ENCODE results near the gene TPRN.

Gene TPRN

GRCh38 chr9:137221506-137222111, 21.1 kb upstream of the TPRN start:
- no peak overlapping the region for H3K27ac Mint-ChIP-seq
- peaks cover 22% of the 10 kb centered on the region for H3K4me1 Mint-ChIP-seq
- H3K27me3 Mint-ChIP-seq: no peaks in the 10 kb centered on the region
- H3K9me3 Mint-ChIP-seq: no peaks in the 10 kb centered on the region
- ATAC-seq (no peak), DNase-seq (no peak)
- peak overlapping the region; percentile 9 to 29 for H3K4me3 Mint-ChIP-seq

GRCh38 chr9:137221095-137221505, 20.6 kb upstream of the TPRN start:
- Mint-ChIP-seq H3K4me3 (peak overlapping the region; percentile 49 to 64), H3K4me1 (peaks cover 22% of the 10 kb centered on the region), H3K27ac (no peak overlapping the region), H3K27me3 (no peaks in the 10 kb centered on the region), H3K9me3 (no peaks in the 10 kb centered on the region)
- no peak for ATAC-seq
- DNase-seq: no peak

GRCh38 chr9:137220317-137221094, 20.0 kb upstream of the TPRN start:
- H3K27ac Mint-ChIP-seq: peak overlapping the region; percentile 61 to 64
- no peak for ATAC-seq
- H3K9me3 Mint-ChIP-seq: no peaks in the 10 kb centered on the region
- DNase-seq: no peak
- peak overlapping the region; percentile 49 to 64 for H3K4me3 Mint-ChIP-seq
- H3K27me3 Mint-ChIP-seq: no peaks in the 10 kb centered on the region
- peaks cover 20% of the 10 kb centered on the region for H3K4me1 Mint-ChIP-seq

- DNase-seq (no peak), ATAC-seq (no peak)
- Mint-ChIP-seq H3K27ac (peak overlapping the region; percentile 61 to 64), H3K27me3 (no peaks in the 10 kb centered on the region), H3K4me3 (peak overlapping the region; percentile 16 to 47), H3K9me3 (no peaks in the 10 kb centered on the region), H3K4me1 (peaks cover 16% of the 10 kb centered on the region)
These were observed 19.3 kb upstream of the TPRN start for GRCh38 chr9:137219757-137220316.

- H3K4me1 Mint-ChIP-seq: peaks cover 6% of the 10 kb centered on the region
- ATAC-seq (no peak), DNase-seq (no peak)
- H3K27me3 Mint-ChIP-seq: no peaks in the 10 kb centered on the region
- no peak overlapping the region for H3K27ac Mint-ChIP-seq
- no peak overlapping the region for H3K4me3 Mint-ChIP-seq
- no peaks in the 10 kb centered on the region for H3K9me3 Mint-ChIP-seq
These were observed 18.3 kb upstream of the TPRN start for GRCh38 chr9:137218754-137219271.

- Mint-ChIP-seq H3K9me3 (no peaks in the 10 kb centered on the region), H3K4me3 (no peak overlapping the region), H3K27me3 (no peaks in the 10 kb centered on the region), H3K4me1 (peaks cover 6% of the 10 kb centered on the region), H3K27ac (no peak overlapping the region)
- no peak for ATAC-seq
- DNase-seq: no peak
These were observed 17.7 kb upstream of the TPRN start for GRCh38 chr9:137218212-137218753.

GRCh38 chr9:137217276-137218211, 17.0 kb upstream of the TPRN start:
- Mint-ChIP-seq H3K27me3 (no peaks in the 10 kb centered on the region), H3K4me1 (no peaks in the 10 kb centered on the region), H3K4me3 (no peak overlapping the region), H3K9me3 (no peaks in the 10 kb centered on the region), H3K27ac (no peak overlapping the region)
- ATAC-seq (no peak), DNase-seq (no peak)

- DNase-seq: no peak
- Mint-ChIP-seq H3K27me3 (no peaks in the 10 kb centered on the region), H3K9me3 (no peaks in the 10 kb centered on the region), H3K4me1 (no peaks in the 10 kb centered on the region), H3K27ac (no peak overlapping the region), H3K4me3 (no peak overlapping the region)
- no peak for ATAC-seq
These were observed 15.8 kb upstream of the TPRN start for GRCh38 chr9:137216188-137216965.

GRCh38 chr9:137215196-137215986, 14.8 kb upstream of the TPRN start:
- DNase-seq (no peak), ATAC-seq (no peak)
- Mint-ChIP-seq H3K9me3 (no peaks in the 10 kb centered on the region), H3K4me1 (no peaks in the 10 kb centered on the region), H3K27me3 (no peaks in the 10 kb centered on the region), H3K4me3 (no peak overlapping the region), H3K27ac (peak overlapping the region in 1 of 2 donors; percentile 33)

- DNase-seq: no peak
- H3K27me3 Mint-ChIP-seq: no peaks in the 10 kb centered on the region
- H3K4me1 Mint-ChIP-seq: no peaks in the 10 kb centered on the region
- H3K9me3 Mint-ChIP-seq: no peaks in the 10 kb centered on the region
- no peak for ATAC-seq
- H3K27ac Mint-ChIP-seq: no peak overlapping the region
- no peak overlapping the region for H3K4me3 Mint-ChIP-seq
These were observed 14.1 kb upstream of the TPRN start for GRCh38 chr9:137214620-137215019.

GRCh38 chr9:137213160-137214060, 12.9 kb upstream of the TPRN start:
- no peak for DNase-seq
- H3K9me3 Mint-ChIP-seq: no peaks in the 10 kb centered on the region
- H3K4me1 Mint-ChIP-seq: peaks cover 5% of the 10 kb centered on the region
- no peak overlapping the region for H3K4me3 Mint-ChIP-seq
- H3K27ac Mint-ChIP-seq: no peak overlapping the region
- H3K27me3 Mint-ChIP-seq: no peaks in the 10 kb centered on the region
- peak; percentile 32 for ATAC-seq

- Mint-ChIP-seq H3K9me3 (no peaks in the 10 kb centered on the region), H3K27me3 (no peaks in the 10 kb centered on the region), H3K27ac (no peak overlapping the region), H3K4me1 (peaks cover 8% of the 10 kb centered on the region), H3K4me3 (no peak overlapping the region)
- DNase-seq (no peak), ATAC-seq (no peak)
These were observed 12.0 kb upstream of the TPRN start for GRCh38 chr9:137212520-137212919.

- H3K4me3 Mint-ChIP-seq: no peak overlapping the region
- H3K27ac Mint-ChIP-seq: peak overlapping the region in 1 of 2 donors; percentile 7
- no peak for DNase-seq
These were observed 11.0 kb upstream of the TPRN start for GRCh38 chr9:137211532-137211931.

More at GRCh38 chr9:137211532-137211931, 11.0 kb upstream of the TPRN start:
- Mint-ChIP-seq H3K27me3 (no peaks in the 10 kb centered on the region), H3K9me3 (no peaks in the 10 kb centered on the region), H3K4me1 (peaks cover 18% of the 10 kb centered on the region)
- peak; percentile 19 for ATAC-seq

All from stimulated activated naive CD8-positive, alpha-beta T cell treated with anti-CD3 and anti-CD28 coated beads, Interleukin-15, amount 100 ng/mL, for 72 hours (primary cell).